ENCODE measurements around the gene MCU. TPM values are rescaled to one million over a fixed set of nuclear protein-coding genes. Genes with fewer than 3 reads are reported as not detected.

The MCU gene
- total RNA-seq, 1 experiment from 2014 or later: 19.2 TPM

GRCh38 chr10:72879245-72879644 is 187.3 kb downstream of the MCU start:
- no peak for TF ChIP-seq CTCF (IDR thresholded peaks at IDR 0.05; ENCODE audit: unreplicated experiment)
- H3K27me3 Mint-ChIP-seq (ENCODE audit: insufficient read depth, unreplicated experiment): no peaks in the 10 kb centered on the region
- CTCF ChIA-PET: interaction anchor here (1.4 kb wide), 1 partner anchor 830 kb away, joined by 3 read pairs; no protein-coding TSS in a partner anchor
- BruUV-seq (replicated peaks): no TSS peak
- H3K4me1 Mint-ChIP-seq (ENCODE audit: insufficient read depth, unreplicated experiment): peaks cover 8% of the 10 kb centered on the region
- no peak overlapping the region for H3K27ac Mint-ChIP-seq (ENCODE audit: low read depth, unreplicated experiment)
- POLR2A ChIA-PET: interaction anchor here (1.4 kb wide), 1 partner anchor 9 kb away, joined by 3 read pairs; no protein-coding TSS in a partner anchor
- H3K9me3 Mint-ChIP-seq (ENCODE audit: unreplicated experiment): no peaks in the 10 kb centered on the region
- intact Hi-C loops (cut with micrococcal nuclease): no loop called here
- H3K36me3 Mint-ChIP-seq (ENCODE audit: insufficient read depth, unreplicated experiment): peaks cover 20% of the 10 kb centered on the region
- no peak for DNase-seq (ENCODE audit: unreplicated experiment)
- no peak overlapping the region for H3K4me3 Mint-ChIP-seq (ENCODE audit: unreplicated experiment)

- CTCF ChIA-PET: no interaction called here
- no peak overlapping the region for H3K27ac Mint-ChIP-seq (ENCODE audit: low read depth, unreplicated experiment)
- intact Hi-C loops (cut with micrococcal nuclease): loop anchor here (10.0 kb wide), 1 partner anchor 164 kb away; no protein-coding TSS in a partner anchor
- H3K4me1 Mint-ChIP-seq (ENCODE audit: insufficient read depth, unreplicated experiment): peaks cover 8% of the 10 kb centered on the region
- no peak overlapping the region for H3K4me3 Mint-ChIP-seq (ENCODE audit: unreplicated experiment)
- H3K36me3 Mint-ChIP-seq (ENCODE audit: insufficient read depth, unreplicated experiment): peaks cover 34% of the 10 kb centered on the region
- no peaks in the 10 kb centered on the region for H3K9me3 Mint-ChIP-seq (ENCODE audit: unreplicated experiment)
- POLR2A ChIA-PET: interaction anchor here (0.5 kb wide), 1 partner anchor 533 kb away, joined by 3 read pairs; no protein-coding TSS in a partner anchor
- DNase-seq (ENCODE audit: unreplicated experiment): no peak
- BruUV-seq (replicated peaks): no TSS peak
- no peaks in the 10 kb centered on the region for H3K27me3 Mint-ChIP-seq (ENCODE audit: insufficient read depth, unreplicated experiment)
- TF ChIP-seq CTCF (IDR thresholded peaks at IDR 0.05; ENCODE audit: unreplicated experiment): no peak
Observed at GRCh38 chr10:72881291-72881690, 189.3 kb downstream of the MCU start.

GRCh38 chr10:72883861-72884260 is 191.9 kb downstream of the MCU start:
- ChIA-PET CTCF (no interaction called here), POLR2A (no interaction called here)
- Mint-ChIP-seq H3K4me3 (ENCODE audit: unreplicated experiment) (no peak overlapping the region), H3K36me3 (ENCODE audit: insufficient read depth, unreplicated experiment) (peaks cover 29% of the 10 kb centered on the region), H3K27me3 (ENCODE audit: insufficient read depth, unreplicated experiment) (no peaks in the 10 kb centered on the region), H3K9me3 (ENCODE audit: unreplicated experiment) (no peaks in the 10 kb centered on the region), H3K27ac (ENCODE audit: low read depth, unreplicated experiment) (peak overlapping the region; percentile 10), H3K4me1 (ENCODE audit: insufficient read depth, unreplicated experiment) (peaks cover 15% of the 10 kb centered on the region)
- no peak for TF ChIP-seq CTCF (IDR thresholded peaks at IDR 0.05; ENCODE audit: unreplicated experiment)
- BruUV-seq (replicated peaks): no TSS peak
- DNase-seq (ENCODE audit: unreplicated experiment): no peak
- intact Hi-C loops (cut with micrococcal nuclease): loop anchor here (10.0 kb wide), 1 partner anchor 161 kb away; no protein-coding TSS in a partner anchor

- TF ChIP-seq CTCF (IDR thresholded peaks at IDR 0.05; ENCODE audit: unreplicated experiment): no peak
- intact Hi-C loops (cut with micrococcal nuclease): loop anchor here (10.0 kb wide), 1 partner anchor 159 kb away; no protein-coding TSS in a partner anchor
- no peaks in the 10 kb centered on the region for H3K27me3 Mint-ChIP-seq (ENCODE audit: insufficient read depth, unreplicated experiment)
- ChIA-PET POLR2A (no interaction called here), CTCF (no interaction called here)
- no TSS peak for BruUV-seq (replicated peaks)
- peaks cover 24% of the 10 kb centered on the region for H3K36me3 Mint-ChIP-seq (ENCODE audit: insufficient read depth, unreplicated experiment)
- DNase-seq (ENCODE audit: unreplicated experiment): no peak
- no peak overlapping the region for H3K4me3 Mint-ChIP-seq (ENCODE audit: unreplicated experiment)
- H3K9me3 Mint-ChIP-seq (ENCODE audit: unreplicated experiment): no peaks in the 10 kb centered on the region
- no peak overlapping the region for H3K27ac Mint-ChIP-seq (ENCODE audit: low read depth, unreplicated experiment)
- H3K4me1 Mint-ChIP-seq (ENCODE audit: insufficient read depth, unreplicated experiment): peaks cover 25% of the 10 kb centered on the region
Observed at GRCh38 chr10:72885953-72886352, 194.0 kb downstream of the MCU start.

All from MCF 10A (cell line).